Islet of Langerhans (tissue), 1 donor: ENCODE data around the gene NTN5.
A peak's percentile ranks its signal among the peaks of the same experiment; 100 is the strongest.

Experiments
- FAIRE-seq: peaks from one replicate; lab custom pipeline; 2011; peaks lifted over from hg19 to GRCh38; lab: Jason Lieb, UNC

Gene NTN5

DNA sequence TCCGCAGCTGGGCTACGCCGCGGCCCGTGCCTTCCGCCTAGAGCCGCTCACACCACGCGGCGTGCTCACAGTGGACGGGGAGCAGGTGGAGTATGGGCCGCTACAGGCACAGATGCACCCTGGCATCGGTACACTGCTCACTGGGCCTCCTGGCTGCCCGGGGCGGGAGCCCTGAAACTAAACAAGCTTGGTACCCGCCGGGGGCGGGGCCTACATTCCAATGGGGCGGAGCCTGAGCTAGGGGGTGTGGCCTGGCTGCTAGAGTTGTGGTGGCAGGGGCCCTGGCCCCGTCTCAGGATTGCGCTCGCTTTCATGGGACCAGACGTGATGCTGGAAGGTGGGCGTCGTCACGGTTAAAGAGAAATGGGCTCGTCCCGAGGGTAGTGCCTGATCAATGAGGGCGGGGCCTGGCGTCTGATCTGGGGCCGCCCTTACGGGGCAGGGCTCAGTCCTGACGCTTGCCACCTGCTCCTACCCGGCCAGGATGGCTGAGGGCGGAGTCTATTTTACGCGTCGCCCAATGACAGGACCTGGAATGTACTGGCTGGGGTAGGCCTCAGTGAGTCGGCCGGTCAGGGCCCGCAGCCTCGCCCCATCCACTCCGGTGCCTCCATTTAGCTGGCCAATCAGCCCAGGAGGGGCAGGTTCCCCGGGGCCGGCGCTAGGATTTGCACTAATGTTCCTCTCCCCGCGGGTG, 43.1 kb downstream of the NTN5 start:
- no peak for FAIRE-seq

DNA sequence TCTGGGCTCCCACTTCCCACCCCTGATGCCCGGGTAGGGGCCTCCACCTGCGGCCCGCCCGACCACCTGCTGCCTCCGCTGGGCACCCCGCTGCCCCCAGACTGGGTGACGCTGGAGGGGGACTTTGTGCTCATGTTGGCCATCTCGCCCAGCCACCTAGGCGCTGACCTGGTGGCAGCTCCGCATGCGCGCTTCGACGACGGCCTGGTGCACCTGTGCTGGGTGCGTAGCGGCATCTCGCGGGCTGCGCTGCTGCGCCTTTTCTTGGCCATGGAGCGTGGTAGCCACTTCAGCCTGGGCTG, 43.6 kb downstream of the NTN5 start:
- FAIRE-seq: no peak

DNA sequence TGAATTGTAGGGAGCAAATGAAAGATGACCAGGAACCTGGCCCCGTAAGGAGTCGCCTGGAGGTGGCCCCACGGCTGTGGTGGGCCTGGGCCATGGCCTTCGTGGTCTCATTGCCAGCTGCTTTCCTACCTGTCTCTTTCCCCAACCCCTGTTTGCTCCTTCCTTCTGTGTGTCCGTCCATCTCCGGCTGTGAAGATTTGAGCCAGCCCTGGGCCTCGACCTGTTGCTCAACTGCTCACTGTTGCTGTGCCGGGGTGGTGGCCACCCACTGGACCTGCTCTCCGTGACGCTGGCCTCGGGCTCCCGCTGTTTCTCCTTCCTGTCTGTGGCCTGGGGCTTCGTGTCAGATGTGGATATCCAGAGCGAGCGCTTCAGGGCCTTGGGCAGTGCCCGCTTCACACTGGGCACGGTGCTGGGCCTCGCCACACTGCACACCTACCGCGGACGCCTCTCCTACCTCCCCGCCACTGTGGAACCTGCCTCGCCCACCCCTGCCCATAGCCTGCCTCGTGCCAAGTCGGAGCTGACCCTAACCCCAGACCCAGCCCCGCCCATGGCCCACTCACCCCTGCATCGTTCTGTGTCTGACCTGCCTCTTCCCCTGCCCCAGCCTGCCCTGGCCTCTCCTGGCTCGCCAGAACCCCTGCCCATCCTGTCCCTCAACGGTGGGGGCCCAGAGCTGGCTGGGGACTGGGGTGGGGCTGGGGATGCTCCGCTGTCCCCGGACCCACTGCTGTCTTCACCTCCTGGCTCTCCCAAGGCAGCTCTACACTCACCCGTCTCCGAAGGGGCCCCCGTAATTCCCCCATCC, 44.1 kb downstream of the NTN5 start:
- no peak for FAIRE-seq

DNA sequence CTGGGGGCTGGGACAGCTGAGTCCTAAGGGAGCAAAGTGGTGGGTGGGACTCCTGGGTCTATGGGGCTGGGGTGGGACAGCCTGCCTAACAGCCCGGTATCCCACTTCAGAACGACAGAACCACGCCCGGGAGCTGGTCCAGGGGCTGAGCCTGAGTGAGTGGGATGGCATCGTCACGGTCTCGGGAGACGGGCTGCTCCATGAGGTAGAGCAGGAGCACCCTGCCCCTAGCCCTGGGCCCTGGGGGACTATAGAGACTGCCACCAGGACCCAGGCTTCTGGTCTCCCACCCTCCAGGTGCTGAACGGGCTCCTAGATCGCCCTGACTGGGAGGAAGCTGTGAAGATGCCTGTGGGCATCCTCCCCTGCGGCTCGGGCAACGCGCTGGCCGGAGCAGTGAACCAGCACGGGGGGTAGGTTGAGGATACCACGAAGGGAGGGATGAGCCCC, 44.9 kb downstream of the NTN5 start:
- FAIRE-seq: no peak

- no peak for FAIRE-seq
These were observed 45.5 kb downstream of the NTN5 start for GRCh38 chr19:48627201-48627864.

DNA sequence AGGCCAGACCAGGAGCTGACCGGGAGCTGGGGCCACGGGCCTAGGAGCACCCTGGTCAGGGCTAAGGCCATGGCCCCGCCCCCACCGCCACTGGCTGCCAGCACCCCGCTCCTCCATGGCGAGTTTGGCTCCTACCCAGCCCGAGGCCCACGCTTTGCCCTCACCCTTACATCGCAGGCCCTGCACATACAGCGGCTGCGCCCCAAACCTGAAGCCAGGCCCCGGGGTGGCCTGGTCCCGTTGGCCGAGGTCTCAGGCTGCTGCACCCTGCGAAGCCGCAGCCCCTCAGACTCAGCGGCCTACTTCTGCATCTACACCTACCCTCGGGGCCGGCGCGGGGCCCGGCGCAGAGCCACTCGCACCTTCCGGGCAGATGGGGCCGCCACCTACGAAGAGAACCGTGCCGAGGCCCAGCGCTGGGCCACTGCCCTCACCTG, 46.9 kb downstream of the NTN5 start:
- FAIRE-seq: no peak

- no peak for FAIRE-seq
These were observed 47.8 kb downstream of the NTN5 start for GRCh38 chr19:48624791-48625723.

GRCh38 chr19:48624067-48624594, 48.7 kb downstream of the NTN5 start:
- no peak for FAIRE-seq

DNA sequence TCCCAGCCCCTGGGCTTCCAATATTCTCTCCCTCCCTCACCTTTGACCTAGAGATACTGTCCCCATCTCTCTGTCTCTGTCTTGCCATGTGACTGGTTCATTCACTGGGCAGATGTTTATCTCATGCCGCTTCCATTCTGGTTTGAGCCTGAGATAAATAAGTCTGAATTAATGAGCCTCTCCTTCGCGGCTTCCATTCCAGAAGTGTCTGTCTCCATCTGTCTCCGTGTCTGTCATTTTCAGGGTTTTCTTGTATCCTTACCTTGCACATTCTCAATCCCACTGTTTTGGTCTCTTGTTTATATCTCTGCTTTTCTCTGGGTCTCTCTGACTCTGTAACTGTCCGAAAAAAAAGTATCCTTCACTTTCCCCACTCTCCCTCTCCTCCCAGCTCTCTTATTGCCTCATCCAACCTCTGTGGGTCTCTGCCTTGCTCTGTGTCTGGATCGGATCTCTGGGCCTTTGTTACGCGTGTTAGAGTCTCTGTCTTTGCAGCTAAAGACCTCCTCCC, 49.2 kb downstream of the NTN5 start:
- FAIRE-seq: no peak

DNA sequence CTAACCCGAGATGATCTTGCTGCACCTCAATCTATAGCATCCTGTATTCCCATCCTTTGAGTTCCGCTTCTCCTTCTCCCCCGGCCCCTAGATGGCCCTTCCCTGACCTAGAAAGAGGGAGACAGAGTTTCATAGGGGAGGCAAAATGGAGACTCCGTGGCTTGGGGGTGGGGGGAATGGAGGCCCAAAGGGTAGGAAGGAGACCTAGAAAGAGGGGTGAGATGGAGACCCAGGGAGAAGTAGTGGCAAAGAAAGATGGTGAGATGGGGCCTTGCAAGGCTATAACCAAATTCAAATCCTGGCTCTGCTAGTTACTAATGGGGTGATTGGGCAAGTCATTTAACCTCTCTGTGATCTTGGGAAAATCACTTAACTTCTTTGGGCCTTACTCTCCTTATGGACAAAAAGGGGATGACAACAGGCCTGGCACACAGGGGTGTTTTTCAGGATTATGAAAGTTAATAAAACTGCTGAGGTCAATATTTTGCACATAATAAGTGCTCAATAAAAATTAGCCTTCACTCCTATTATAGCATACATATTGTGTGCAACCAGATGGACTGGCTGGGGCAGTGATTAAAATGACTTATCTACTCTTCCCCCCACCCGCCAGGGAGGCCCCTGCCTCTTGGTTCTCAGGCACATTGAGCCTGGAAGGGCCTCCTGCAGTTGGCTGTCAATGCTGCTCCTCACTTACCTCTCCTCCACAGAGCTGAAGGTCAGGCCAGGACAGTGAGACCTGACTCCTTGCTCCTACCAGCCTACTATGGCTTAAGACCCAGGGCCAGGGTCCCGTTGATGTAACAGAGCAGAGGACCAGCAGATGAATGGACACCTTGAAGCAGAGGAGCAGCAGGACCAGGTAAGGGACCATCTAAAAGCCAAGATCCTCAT, 52.9 kb downstream of the NTN5 start:
- FAIRE-seq: no peak

GRCh38 chr19:48618916-48619691, 53.7 kb downstream of the NTN5 start, which contains the start of the genes RPL18 and SPHK2:
RPL18 (minus strand) TSS chr19:48619178; CDS start chr19:48619143, 35 bp downstream.
SPHK2 (plus strand) TSS chr19:48619506; CDS start chr19:48620515, 1,009 bp downstream.
- FAIRE-seq: peak; percentile 43

- FAIRE-seq: no peak
These were observed 54.4 kb downstream of the NTN5 start for GRCh38 chr19:48618278-48618915.

DNA sequence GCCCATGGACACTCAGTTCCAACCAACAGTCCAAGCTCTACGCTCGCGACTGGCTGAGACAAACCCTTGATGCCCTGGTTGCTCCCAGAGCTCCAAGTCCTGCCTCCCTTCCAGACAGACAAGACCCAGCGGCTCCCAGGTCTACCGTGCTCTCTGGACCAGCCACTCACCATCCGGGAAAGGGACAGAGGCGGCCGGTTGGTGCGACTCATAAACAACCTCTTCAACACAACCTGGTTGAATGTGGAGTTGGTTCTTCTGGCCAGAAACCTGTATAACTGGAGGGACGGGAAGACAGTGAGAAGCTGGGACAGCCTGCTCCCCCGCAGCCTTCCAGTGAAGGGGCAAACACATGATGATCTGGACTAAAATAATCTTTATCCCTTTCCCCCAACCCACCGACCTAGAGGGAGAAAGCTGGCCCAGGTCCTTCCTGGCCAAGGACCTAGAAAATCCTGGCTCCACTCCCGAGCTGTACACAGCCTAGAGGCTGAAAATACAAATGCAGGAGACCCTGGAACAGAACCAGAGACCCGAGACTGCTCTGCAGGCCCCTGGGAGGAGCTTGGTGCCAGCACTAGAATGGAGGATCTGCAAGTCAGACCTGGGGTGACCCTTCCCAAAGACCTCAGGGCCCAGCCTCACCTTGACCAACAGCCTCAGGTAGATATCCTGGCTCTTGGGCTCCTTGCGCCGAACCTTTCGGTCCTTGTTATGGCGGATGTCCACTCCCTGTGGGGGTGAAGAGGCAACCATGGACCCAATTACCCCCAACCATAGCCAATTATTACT, 55.5 kb downstream of the NTN5 start:
- FAIRE-seq: no peak

- no peak for FAIRE-seq
These were observed 56.2 kb downstream of the NTN5 start for GRCh38 chr19:48616491-48617056.

DNA sequence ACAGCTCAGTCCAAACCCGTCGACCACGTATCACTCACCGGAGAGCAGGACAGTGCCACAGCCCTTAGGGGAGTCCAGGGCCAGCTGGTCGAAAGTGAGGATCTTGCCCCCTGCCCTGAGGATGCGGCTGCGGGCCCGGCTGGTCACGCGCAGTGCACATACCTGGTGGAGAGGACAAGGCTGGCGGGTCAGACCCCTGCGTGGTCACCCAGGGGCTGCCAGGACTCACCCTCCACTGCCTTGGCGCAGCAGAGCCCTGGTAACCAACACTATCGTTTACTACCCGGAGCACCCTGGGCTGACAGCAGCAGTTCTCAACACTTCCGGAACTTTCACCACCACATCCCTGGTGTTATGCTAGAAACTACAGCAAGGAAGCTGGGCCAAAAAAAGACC, 56.8 kb downstream of the NTN5 start:
- no peak for FAIRE-seq

GRCh38 chr19:48615231-48616040, 57.4 kb downstream of the NTN5 start:
- no peak for FAIRE-seq
